GM13977 (cell line): ENCODE measurements around the gene NOX1.
"Not testable (repeated sequence)": the region's sequence is repeated elsewhere in the genome, so short reads cannot be mapped to it uniquely, and the experiment has no call there.

Experiments used
- DNase-seq: peaks from one replicate; pipeline ENCODE4 v3.0.0; 2012; ENCODE audit warnings: low spot score
- CTCF ChIP-seq: IDR thresholded peaks from 2 replicates; pipeline ENCODE4 v1.5.1; 2012; ENCODE audit warnings: mild to moderate bottlenecking, control low read depth; ENCODE audit not compliant: insufficient read depth; ENCODE audit errors: extremely low read depth, missing control alignments
- in situ Hi-C: fragments of 300-500 bp; cut with MboI; formaldehyde crosslinking; loops from one replicate; pipeline ENCODE4 v1.12.0; 2022; ENCODE audit warnings: low sequenced_read_pairs, low pct_unique_long_range_greater_than_20kb, mixed read lengths, inconsistent platforms; ENCODE audit not compliant: unreplicated experiment

NOX1 gene

GRCh38 chrX:100830143-100830542 is 44.0 kb downstream of the NOX1 start:
- in situ Hi-C loops: no loop called here
- no peak for DNase-seq
- no peak for TF ChIP-seq CTCF

- no peak for DNase-seq
- in situ Hi-C loops: no loop called here
- TF ChIP-seq CTCF: no peak
Measured at GRCh38 chrX:100829730-100830129, 44.4 kb downstream of the NOX1 start.

- no peak for TF ChIP-seq CTCF
- peak; percentile 65 for DNase-seq
- in situ Hi-C loops: no loop called here
Measured at GRCh38 chrX:100819837-100820666, 54.1 kb downstream of the NOX1 start, which contains the start of gene CSTF2. Gene CSTF2 (plus strand): TSS chrX:100820391. CDS start chrX:100820417, 26 bp downstream.

GRCh38 chrX:100819534-100819836 is 54.7 kb downstream of the NOX1 start:
- in situ Hi-C loops: no loop called here
- TF ChIP-seq CTCF: no peak

GRCh38 chrX:100817340-100817739 is 56.8 kb downstream of the NOX1 start:
- DNase-seq: no peak
- in situ Hi-C loops: no loop called here
- TF ChIP-seq CTCF: no peak

More at GRCh38 chrX:100819534-100819836, 54.7 kb downstream of the NOX1 start:
- no peak for DNase-seq

GRCh38 chrX:100812216-100813158 is 61.7 kb downstream of the NOX1 start:
- no peak for TF ChIP-seq CTCF
- no peak for DNase-seq
- in situ Hi-C loops: no loop called here

- in situ Hi-C loops, DNase-seq: not testable (repeated sequence)
Measured at GRCh38 chrX:100808265-100808664, 65.9 kb downstream of the NOX1 start.
